ENCODE measurements around the gene SHROOM2. TPM values are rescaled to one million over a fixed set of nuclear protein-coding genes. Genes with fewer than 3 reads are reported as not detected.

The SHROOM2 gene
- total and polyA plus RNA-seq, 2 of the 4 experiments (the other 2 are of a cell fraction), result 8.1 to 14.2 TPM

DNA sequence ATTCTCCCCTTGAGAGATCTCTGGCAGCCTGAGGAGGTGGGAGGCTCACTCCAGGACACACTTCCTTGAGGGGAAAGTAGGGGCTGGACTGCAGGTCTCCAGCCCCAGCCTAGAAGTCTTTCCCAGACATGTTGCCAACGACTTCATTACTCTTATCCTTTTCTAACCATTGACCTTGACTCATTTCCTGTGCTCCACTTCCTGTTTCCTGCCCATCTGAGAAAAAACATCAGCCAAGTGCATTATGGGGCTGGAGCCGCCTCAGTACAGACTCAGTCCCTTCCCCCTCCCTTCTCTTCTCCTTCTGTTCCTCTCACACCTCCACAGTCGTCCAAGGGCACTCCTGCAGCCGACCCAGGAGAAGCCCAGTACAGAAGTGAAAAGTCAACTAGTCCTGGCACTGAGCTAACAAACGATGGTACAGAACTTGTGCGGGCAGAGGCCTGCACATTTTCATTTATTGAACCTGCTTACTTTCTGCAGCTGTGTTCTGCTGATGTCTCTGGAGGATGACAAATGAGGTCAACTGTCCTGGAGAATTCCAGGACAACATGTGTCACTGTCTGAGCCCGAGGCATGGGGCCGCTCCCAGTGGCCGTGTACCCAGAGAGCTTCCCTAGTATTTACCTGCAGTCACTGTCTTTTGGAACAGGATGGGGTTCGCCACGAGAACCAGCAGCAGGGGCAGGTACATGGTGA is 40.7 kb upstream of the SHROOM2 start:
- H3K9ac ChIP-seq (ENCODE audit: low read depth, low read length), result no peak overlapping the region
- intact Hi-C loops (cut with micrococcal nuclease), result no loop called here
- no peak overlapping the region for H3K14ac ChIP-seq (replicated peaks; ENCODE audit: low read depth, low read length)

More for the DNA sequence above, 40.7 kb upstream of the SHROOM2 start:
- no peak overlapping the region for H3K4me3 ChIP-seq (ENCODE audit: insufficient read depth, low read depth, low read length)
- H3K4ac ChIP-seq (ENCODE audit: low read depth, low read length), result no peak overlapping the region
- no peaks in the 10 kb centered on the region for H3K36me3 ChIP-seq (ENCODE audit: control insufficient read depth, insufficient read depth, low read length)
- no peak overlapping the region for H2AK5ac ChIP-seq (ENCODE audit: low read depth, low read length)
- H3K27ac ChIP-seq (ENCODE audit: insufficient read depth, low read length), result no peak overlapping the region
- H3K9me3 ChIP-seq (ENCODE audit: control insufficient read depth, insufficient read depth, low read length), result no peaks in the 10 kb centered on the region
- 78% methylated on average over 4 of the region's 11 CpGs; no CpG with 5 or more reads in 1 of the 2 experiments for WGBS, 2 experiments (ENCODE audit: extremely low coverage in 2 of 2, insufficient read length in 1 of 2)
- H3K23ac ChIP-seq (ENCODE audit: low read depth, low read length), result no peak overlapping the region
- no peak overlapping the region for H2AK9ac ChIP-seq (replicated peaks; ENCODE audit: low read depth, low read length, poor library complexity)
- H3K4me1 ChIP-seq (ENCODE audit: control insufficient read depth, insufficient read depth, low read length), result 0 out of 2 replicates have a peak, but pooled peaks cover 2% of the 10 kb centered on the region
- H4K5ac ChIP-seq (ENCODE audit: low read depth, low read length), result no peak overlapping the region
- BruUV-seq (replicated peaks), result no TSS peak
- peak overlapping the region; percentile 2 for H2AFZ ChIP-seq (replicated peaks; ENCODE audit: low read length, poor library complexity)
- H2BK120ac ChIP-seq (ENCODE audit: low read depth, low read length), result no peak overlapping the region
- no peak overlapping the region for H2BK20ac ChIP-seq (ENCODE audit: low read depth, low read length)
- H3K27me3 ChIP-seq (ENCODE audit: control insufficient read depth, insufficient read depth, low read length), result no peaks in the 10 kb centered on the region
- H4K8ac ChIP-seq (ENCODE audit: low read depth in 2 of 2, low read length in 2 of 2), result no peak overlapping the region; a peak in 1 of 4 replicates
- POLR2A ChIA-PET (ENCODE audit: unreplicated experiment), result no interaction called here
- no peak for TF ChIP-seq CEBPB (IDR thresholded peaks at IDR 0.05; ENCODE audit: low read depth, low read length)
- TF ChIP-seq, protein P1, sequence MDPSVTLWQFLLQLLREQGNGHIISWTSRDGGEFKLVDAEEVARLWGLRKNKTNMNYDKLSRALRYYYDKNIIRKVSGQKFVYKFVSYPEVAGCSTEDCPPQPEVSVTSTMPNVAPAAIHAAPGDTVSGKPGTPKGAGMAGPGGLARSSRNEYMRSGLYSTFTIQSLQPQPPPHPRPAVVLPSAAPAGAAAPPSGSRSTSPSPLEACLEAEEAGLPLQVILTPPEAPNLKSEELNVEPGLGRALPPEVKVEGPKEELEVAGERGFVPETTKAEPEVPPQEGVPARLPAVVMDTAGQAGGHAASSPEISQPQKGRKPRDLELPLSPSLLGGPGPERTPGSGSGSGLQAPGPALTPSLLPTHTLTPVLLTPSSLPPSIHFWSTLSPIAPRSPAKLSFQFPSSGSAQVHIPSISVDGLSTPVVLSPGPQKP (IDR thresholded peaks at IDR 0.05; ENCODE audit: borderline replicate concordance, low read depth, low read length), result no peak
- no peak for TF ChIP-seq SMC3 (IDR thresholded peaks at IDR 0.05; ENCODE audit: low read depth, low read length)
- no peak for TF ChIP-seq CTCF (conservative IDR thresholded peaks at IDR 0.05; ENCODE audit: low read depth, low read length)
- TF ChIP-seq BHLHE40 (IDR thresholded peaks at IDR 0.05; ENCODE audit: low read depth, low read length), result no peak
- TF ChIP-seq NFE2L2 (IDR thresholded peaks at IDR 0.05; ENCODE audit: low read depth, low read length), result no peak
- TF ChIP-seq RCOR1 (IDR thresholded peaks at IDR 0.05; ENCODE audit: insufficient replicate concordance, low read length), result no peak
- no peak for TF ChIP-seq MXI1 (IDR thresholded peaks at IDR 0.05; ENCODE audit: borderline replicate concordance, low read depth, low read length)
- TF ChIP-seq FOS (IDR thresholded peaks at IDR 0.05; ENCODE audit: low read depth, low read length), result no peak
- TF ChIP-seq, protein P2, sequence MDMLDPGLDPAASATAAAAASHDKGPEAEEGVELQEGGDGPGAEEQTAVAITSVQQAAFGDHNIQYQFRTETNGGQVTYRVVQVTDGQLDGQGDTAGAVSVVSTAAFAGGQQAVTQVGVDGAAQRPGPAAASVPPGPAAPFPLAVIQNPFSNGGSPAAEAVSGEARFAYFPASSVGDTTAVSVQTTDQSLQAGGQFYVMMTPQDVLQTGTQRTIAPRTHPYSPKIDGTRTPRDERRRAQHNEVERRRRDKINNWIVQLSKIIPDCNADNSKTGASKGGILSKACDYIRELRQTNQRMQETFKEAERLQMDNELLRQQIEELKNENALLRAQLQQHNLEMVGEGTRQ (IDR thresholded peaks at IDR 0.05; ENCODE audit: low read depth, low read length), result no peak
- no peak for TF ChIP-seq MAZ (IDR thresholded peaks at IDR 0.05; ENCODE audit: borderline replicate concordance, low read depth, low read length)
- TF ChIP-seq POLR2A (IDR thresholded peaks at IDR 0.05; ENCODE audit: low read depth, low read length), result no peak
- TF ChIP-seq RAD21 (IDR thresholded peaks at IDR 0.05; ENCODE audit: low read length), result no peak
- dilution Hi-C loops (cut with HindIII; ENCODE audit: low sequenced_read_pairs, unreplicated experiment), result no loop called here
- H3K18ac ChIP-seq (ENCODE audit: low read depth, low read length), result no peak overlapping the region
- CTCF ChIA-PET, result no interaction called here
- no peak overlapping the region for H2BK5ac ChIP-seq (ENCODE audit: low read depth, low read length, poor library complexity, severe bottlenecking)
- H4K20me1 ChIP-seq (ENCODE audit: insufficient read depth, low read length), result no peaks in the 10 kb centered on the region
- no peak overlapping the region for H3K4me2 ChIP-seq (ENCODE audit: low read depth, low read length)
- no peak overlapping the region for H3K56ac ChIP-seq (ENCODE audit: extremely low read depth, insufficient read depth, low read length)
- in situ Hi-C loops (cut with MboI; ENCODE audit: low sequenced_read_pairs), result no loop called here
- peak; percentile 3 for DNase-seq
- H4K91ac ChIP-seq (ENCODE audit: insufficient read depth, low read depth, low read length), result no peak overlapping the region
- H3K9me1 ChIP-seq (ENCODE audit: insufficient read depth, low read length), result no peaks in the 10 kb centered on the region
- ATAC-seq (ENCODE audit: low read depth), result no peak
- H3K79me1 ChIP-seq (ENCODE audit: low read depth in 1 of 2, low read length in 2 of 2), result no peaks in the 10 kb centered on the region
- H2BK15ac ChIP-seq (ENCODE audit: low read depth, low read length), result no peak overlapping the region
